GM18861 (cell line): ENCODE data around the gene ACD.

Experiments used
- ATAC-seq: cut with Tn5 transposase; IDR thresholded peaks from one replicate; pipeline ENCODE4 v1.9.1; 2021; ENCODE audit not compliant: unreplicated experiment

The ACD gene

GRCh38 chr16:67676516-67676915 is 16.5 kb upstream of the ACD start:
- ATAC-seq: no peak

DNA sequence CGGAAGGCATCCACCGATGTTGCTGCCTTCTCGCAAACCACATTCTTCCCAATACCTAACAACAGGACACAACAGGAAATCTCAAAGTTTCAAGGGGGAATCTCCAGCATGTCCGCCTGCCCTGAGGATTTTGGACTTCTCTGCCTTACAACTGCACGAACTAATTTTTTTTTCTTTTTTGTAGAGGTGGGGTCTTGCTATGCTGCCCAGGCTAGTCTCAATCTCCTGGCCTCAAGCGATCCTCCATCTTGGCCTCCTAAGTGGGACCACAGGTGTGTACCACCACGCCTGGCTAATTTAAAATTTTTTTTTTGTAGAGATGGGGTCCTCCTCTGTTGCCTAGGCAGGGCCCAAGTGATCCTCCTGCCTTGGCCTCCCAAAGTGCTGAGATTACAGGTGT is 15.9 kb upstream of the ACD start:
- ATAC-seq: no peak

GRCh38 chr16:67675579-67675935 is 15.5 kb upstream of the ACD start:
- ATAC-seq: no peak

- ATAC-seq: no peak
These were observed 15.0 kb upstream of the ACD start for GRCh38 chr16:67674851-67675578.

DNA sequence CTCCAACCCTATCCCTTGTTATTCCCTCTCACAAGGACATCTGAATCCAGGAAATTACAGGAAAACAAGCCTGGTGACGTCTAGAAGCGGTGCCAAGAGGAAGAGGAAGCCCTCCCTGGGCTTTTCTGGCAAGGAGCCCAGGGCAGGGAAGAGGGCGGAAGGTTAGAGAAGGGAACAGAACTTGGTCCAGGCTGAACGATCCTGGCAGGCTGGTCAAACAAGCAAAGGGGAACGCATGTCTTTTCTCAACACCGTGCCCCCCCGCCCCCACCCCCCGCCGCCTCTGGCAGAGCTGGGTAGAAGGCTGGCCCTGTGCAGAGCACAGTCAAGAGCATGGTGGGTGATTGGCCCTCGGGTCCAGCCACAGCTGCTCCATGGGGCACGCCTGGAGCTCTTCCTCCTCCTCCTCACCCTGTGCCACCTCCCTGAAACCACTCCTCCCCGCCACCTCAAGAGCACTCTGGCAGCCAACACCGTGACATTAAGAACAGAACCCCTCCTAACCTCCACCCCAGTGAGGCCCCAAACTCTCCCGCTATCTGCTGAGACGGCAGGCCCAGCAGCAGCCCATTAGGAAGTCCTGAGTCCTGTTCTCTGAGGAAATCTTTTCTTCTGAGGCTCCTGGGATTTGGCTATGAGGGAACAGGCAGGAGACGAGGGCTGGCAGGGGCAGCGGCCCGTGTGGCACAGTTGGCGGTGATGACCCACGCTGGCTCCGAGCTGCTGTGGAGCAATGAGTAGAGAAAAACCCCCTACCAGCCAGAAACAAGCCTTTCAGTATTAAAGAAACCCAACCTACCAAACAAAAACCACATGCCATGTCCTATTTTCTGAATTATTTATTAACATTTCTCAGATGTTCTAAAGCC is 13.9 kb upstream of the ACD start:
- no peak for ATAC-seq

GRCh38 chr16:67672739-67673662 is 12.9 kb upstream of the ACD start:
- ATAC-seq: no peak

GRCh38 chr16:67672306-67672705 is 12.2 kb upstream of the ACD start:
- no peak for ATAC-seq

GRCh38 chr16:67669499-67670101 is 9.5 kb upstream of the ACD start:
- no peak for ATAC-seq

GRCh38 chr16:67668495-67669157 is 8.6 kb upstream of the ACD start:
- ATAC-seq: no peak

DNA sequence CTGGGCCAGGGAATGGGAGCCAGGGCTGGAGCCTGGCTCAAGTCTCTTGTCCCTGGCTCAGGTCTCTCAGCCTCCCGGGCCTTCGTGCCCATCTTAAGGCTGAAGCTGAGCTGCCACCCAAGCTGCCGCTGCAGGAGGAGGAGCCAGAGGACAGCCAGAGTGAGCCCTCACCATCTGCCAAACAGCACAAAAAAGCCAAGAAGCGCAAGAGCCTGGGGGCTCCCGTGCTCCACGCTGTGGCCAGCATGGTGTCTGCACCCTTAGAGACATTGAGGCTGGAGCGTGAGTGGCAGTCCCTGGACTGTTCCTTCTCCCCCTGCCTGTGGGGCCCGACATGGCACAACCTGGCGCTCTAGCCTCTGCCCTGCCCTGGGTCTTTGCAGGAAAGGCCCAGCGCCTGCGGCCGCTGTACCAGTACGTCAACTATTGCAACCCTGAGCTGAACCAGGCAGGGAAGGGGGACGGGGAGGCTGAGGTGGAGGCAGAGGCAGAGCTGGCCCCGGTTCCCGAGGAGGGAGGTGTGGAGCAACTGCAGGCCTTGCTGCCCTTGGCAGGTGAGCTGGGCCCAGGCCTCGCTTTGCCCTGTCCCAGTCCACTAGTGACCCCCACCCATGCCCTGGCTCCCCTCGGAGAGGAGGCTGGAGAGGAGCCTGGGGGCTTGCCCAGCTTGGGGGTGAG is 7.9 kb upstream of the ACD start:
- peak; percentile 68 for ATAC-seq

GRCh38 chr16:67667453-67667816 is 7.4 kb upstream of the ACD start:
- no peak for ATAC-seq

DNA sequence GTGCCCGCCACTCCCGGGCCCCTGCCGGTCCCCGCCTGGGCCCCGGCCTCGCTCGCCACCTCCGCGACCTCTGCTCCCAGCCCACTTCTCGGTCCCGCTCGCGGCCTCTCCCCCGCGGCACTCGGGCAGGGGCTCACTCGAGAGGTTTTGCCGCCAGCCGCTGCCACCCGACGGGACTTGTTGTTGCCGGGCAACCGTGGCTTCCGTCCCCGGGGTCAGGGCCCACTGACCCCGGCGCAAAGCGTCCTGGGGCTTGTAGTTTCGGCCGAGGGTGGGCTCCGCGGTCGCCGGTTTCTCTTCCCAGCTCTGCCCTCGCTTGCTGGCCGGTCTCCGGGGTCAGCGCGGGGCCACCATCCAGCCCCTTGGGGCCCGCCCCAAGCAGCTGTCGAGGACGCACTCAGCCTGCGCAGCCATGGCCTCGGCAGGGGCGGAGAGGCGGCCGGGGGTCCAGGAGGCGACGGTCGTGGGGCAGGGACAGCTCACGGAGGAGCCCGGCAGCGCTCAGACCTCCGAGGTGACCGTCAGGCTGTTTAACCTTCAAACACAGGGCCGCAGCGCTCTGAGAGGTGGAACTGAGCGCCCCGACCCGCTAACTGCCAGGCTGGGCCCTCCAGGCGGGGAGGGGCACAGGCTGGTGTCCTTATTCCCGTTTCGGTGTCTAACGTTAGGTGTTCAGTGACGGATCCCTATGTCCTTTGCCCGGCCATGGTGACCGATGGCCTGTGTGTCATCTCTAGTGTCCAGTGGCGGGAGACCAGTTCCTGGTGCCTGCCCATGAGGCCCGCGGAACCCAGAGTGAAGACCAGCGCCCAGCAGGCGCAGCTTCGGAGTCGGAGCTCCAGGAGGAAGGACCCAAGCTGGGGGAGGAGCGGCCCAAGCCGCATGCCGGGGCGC is 6.7 kb upstream of the ACD start, which contains the start of the genes C16orf86 and ENKD1:
TSS of gene C16orf86 (plus strand) at position 256 of the 894 bp plus-strand sequence. CDS start at position 413, 157 bp downstream.
TSS of gene ENKD1 (minus strand) at position 192 of the 894 bp plus-strand sequence. CDS start 308 bp downstream, outside the sequence.
- ATAC-seq: no peak

- ATAC-seq: no peak
These were observed 6.0 kb upstream of the ACD start for GRCh38 chr16:67666032-67666551.

DNA sequence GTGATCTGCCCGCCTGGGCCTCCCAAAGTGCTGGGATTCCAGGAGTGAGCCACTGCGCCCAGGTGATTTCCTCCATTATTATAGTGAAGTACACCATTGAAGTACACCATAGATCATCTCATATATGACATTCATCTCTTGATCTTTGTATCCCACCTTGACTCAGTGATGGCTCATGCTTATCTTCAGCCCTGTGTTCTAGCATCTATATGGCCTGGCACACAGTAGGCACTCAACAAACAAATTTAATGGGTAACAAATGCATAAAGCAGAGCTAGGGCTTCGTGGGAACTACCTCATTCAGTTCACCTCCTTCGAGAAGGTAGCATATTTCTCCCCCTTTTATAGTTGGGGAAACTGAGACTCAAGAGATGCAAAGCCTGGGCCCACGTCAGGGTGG is 5.5 kb upstream of the ACD start:
- no peak for ATAC-seq

- no peak for ATAC-seq
These were observed 4.8 kb upstream of the ACD start for GRCh38 chr16:67664871-67665270.

GRCh38 chr16:67664258-67664657 is 4.2 kb upstream of the ACD start:
- no peak for ATAC-seq

DNA sequence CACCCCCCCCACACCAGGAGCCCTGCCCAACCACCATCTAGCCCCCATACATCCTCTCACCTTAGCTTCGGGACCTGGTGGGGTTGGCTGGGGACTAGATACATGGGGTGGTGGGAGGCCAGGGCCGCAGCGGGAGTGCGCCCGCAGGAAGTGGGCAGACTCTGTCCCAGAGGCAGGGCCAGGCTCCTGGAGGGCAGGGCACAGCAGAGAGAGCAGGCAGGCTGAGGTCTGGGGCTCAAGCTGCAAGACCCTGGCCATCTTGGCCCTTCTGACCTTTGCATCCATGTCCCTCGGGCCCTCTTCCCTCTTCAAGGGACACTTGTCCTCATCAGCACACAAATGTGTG is 3.8 kb upstream of the ACD start:
- ATAC-seq: no peak

- no peak for ATAC-seq
These were observed 3.3 kb upstream of the ACD start for GRCh38 chr16:67663151-67663876.
